ENCODE data around the gene SNTG2. TPM values are rescaled to one million over a fixed set of nuclear protein-coding genes. Genes with fewer than 3 reads are reported as not detected.
"Not testable (repeated sequence)": the region's sequence is repeated elsewhere in the genome, so short reads cannot be mapped to it uniquely, and the experiment has no call there.

SNTG2 gene
- total and polyA plus RNA-seq, 4 donors = 4.5 to 7.0 TPM; not detected in 2

GRCh38 chr2:1209761-1210160 lies 259.1 kb downstream of the SNTG2 start:
- intact Hi-C loops (cut with DNase I) = no loop called here
- H3K27me3 ChIP-seq (ENCODE audit: control insufficient read depth in 1 of 2, insufficient read depth in 2 of 2, low read length in 1 of 2) = peaks cover 0 to 1% of the 10 kb centered on the region in 2 donors
- no peaks in the 10 kb centered on the region for H3K4me1 ChIP-seq (ENCODE audit: control insufficient read depth in 1 of 2, insufficient read depth in 2 of 2, low read length in 2 of 2)
- no peak for ATAC-seq (ENCODE audit: low FRiP score)
- DNase-seq = no peak
- H3K36me3 ChIP-seq (ENCODE audit: control insufficient read depth in 1 of 2, insufficient read depth in 2 of 2, low read length in 1 of 2) = no peaks in the 10 kb centered on the region
- no peak overlapping the region for H3K27ac ChIP-seq (ENCODE audit: low read depth in 1 of 2, low read length in 2 of 2)
- H3K9me3 ChIP-seq (ENCODE audit: control insufficient read depth, low read length) = peaks cover 2% of the 10 kb centered on the region
- no peak overlapping the region for H3K4me3 ChIP-seq (ENCODE audit: low read length in 2 of 2)
- 87 to 89% methylated on average over 3 of the region's 3 CpGs for WGBS, 2 donors

GRCh38 chr2:1210352-1210751 lies 259.7 kb downstream of the SNTG2 start:
- Histone ChIP-seq H3K27ac (ENCODE audit: low read depth in 1 of 2, low read length in 2 of 2) (no peak overlapping the region), H3K9me3 (ENCODE audit: control insufficient read depth, low read length) (peaks cover 2% of the 10 kb centered on the region), H3K4me3 (ENCODE audit: low read length in 2 of 2) (no peak overlapping the region), H3K27me3 (ENCODE audit: control insufficient read depth in 1 of 2, insufficient read depth in 2 of 2, low read length in 1 of 2) (peaks cover 0 to 1% of the 10 kb centered on the region in 2 donors), H3K36me3 (ENCODE audit: control insufficient read depth in 1 of 2, insufficient read depth in 2 of 2, low read length in 1 of 2) (no peaks in the 10 kb centered on the region), H3K4me1 (ENCODE audit: control insufficient read depth in 1 of 2, insufficient read depth in 2 of 2, low read length in 2 of 2) (no peaks in the 10 kb centered on the region)
- DNase-seq = no peak
- intact Hi-C loops (cut with DNase I) = no loop called here
- 81 to 88% methylated on average over 3 of the region's 3 CpGs for WGBS, 2 donors
- ATAC-seq (ENCODE audit: low FRiP score) = no peak

GRCh38 chr2:1219901-1220573 lies 269.4 kb downstream of the SNTG2 start:
- intact Hi-C loops (cut with DNase I) = no loop called here
- peak; percentile 22 for ATAC-seq (ENCODE audit: low FRiP score)
- DNase-seq = no peak
- Histone ChIP-seq H3K4me1 (ENCODE audit: control insufficient read depth in 1 of 2, insufficient read depth in 2 of 2, low read length in 2 of 2) (no peaks in the 10 kb centered on the region), H3K9me3 (ENCODE audit: control insufficient read depth, low read length) (no peaks in the 10 kb centered on the region), H3K27ac (ENCODE audit: low read depth in 1 of 2, low read length in 2 of 2) (no peak overlapping the region), H3K27me3 (ENCODE audit: control insufficient read depth in 1 of 2, insufficient read depth in 2 of 2, low read length in 1 of 2) (no peaks in the 10 kb centered on the region), H3K36me3 (ENCODE audit: control insufficient read depth in 1 of 2, insufficient read depth in 2 of 2, low read length in 1 of 2) (no peaks in the 10 kb centered on the region), H3K4me3 (ENCODE audit: low read length in 2 of 2) (no peak overlapping the region)
- WGBS, 2 donors = 36 to 39% methylated on average over 13 of the region's 13 CpGs

GRCh38 chr2:1222056-1222455 lies 271.4 kb downstream of the SNTG2 start:
- DNase-seq (no peak), ATAC-seq (ENCODE audit: low FRiP score) (no peak)
- Histone ChIP-seq H3K27ac (ENCODE audit: low read depth in 1 of 2, low read length in 2 of 2) (no peak overlapping the region), H3K36me3 (ENCODE audit: control insufficient read depth in 1 of 2, insufficient read depth in 2 of 2, low read length in 1 of 2) (no peaks in the 10 kb centered on the region), H3K4me1 (ENCODE audit: control insufficient read depth in 1 of 2, insufficient read depth in 2 of 2, low read length in 2 of 2) (no peaks in the 10 kb centered on the region), H3K9me3 (ENCODE audit: control insufficient read depth, low read length) (no peaks in the 10 kb centered on the region), H3K4me3 (ENCODE audit: low read length in 2 of 2) (no peak overlapping the region), H3K27me3 (ENCODE audit: control insufficient read depth in 1 of 2, insufficient read depth in 2 of 2, low read length in 1 of 2) (no peaks in the 10 kb centered on the region)
- 81 to 83% methylated on average over 6 of the region's 6 CpGs for WGBS, 2 donors
- intact Hi-C loops (cut with DNase I) = no loop called here

- H3K27ac ChIP-seq (ENCODE audit: low read depth in 1 of 2, low read length in 2 of 2) = no peak overlapping the region
- WGBS, 2 donors = 91 to 93% methylated on average over 11 of the region's 11 CpGs
- no peaks in the 10 kb centered on the region for H3K4me1 ChIP-seq (ENCODE audit: control insufficient read depth in 1 of 2, insufficient read depth in 2 of 2, low read length in 2 of 2)
- H3K36me3 ChIP-seq (ENCODE audit: control insufficient read depth in 1 of 2, insufficient read depth in 2 of 2, low read length in 1 of 2) = no peaks in the 10 kb centered on the region
- ATAC-seq (ENCODE audit: low FRiP score) (peak; percentile 29), DNase-seq (no peak)
- H3K9me3 ChIP-seq (ENCODE audit: control insufficient read depth, low read length) = no peaks in the 10 kb centered on the region
- H3K27me3 ChIP-seq (ENCODE audit: control insufficient read depth in 1 of 2, insufficient read depth in 2 of 2, low read length in 1 of 2) = no peaks in the 10 kb centered on the region
- no peak overlapping the region for H3K4me3 ChIP-seq (ENCODE audit: low read length in 2 of 2)
- intact Hi-C loops (cut with DNase I) = no loop called here
Observed at GRCh38 chr2:1223791-1224190, 273.1 kb downstream of the SNTG2 start.

- no peaks in the 10 kb centered on the region for H3K36me3 ChIP-seq (ENCODE audit: control insufficient read depth in 1 of 2, insufficient read depth in 2 of 2, low read length in 1 of 2)
- intact Hi-C loops (cut with DNase I) = no loop called here
- WGBS, 2 donors = 76 to 77% methylated on average over 3 of the region's 3 CpGs
- no peaks in the 10 kb centered on the region for H3K27me3 ChIP-seq (ENCODE audit: control insufficient read depth in 1 of 2, insufficient read depth in 2 of 2, low read length in 1 of 2)
- no peaks in the 10 kb centered on the region for H3K9me3 ChIP-seq (ENCODE audit: control insufficient read depth, low read length)
- no peak for ATAC-seq (ENCODE audit: low FRiP score)
- DNase-seq = no peak
- H3K4me3 ChIP-seq (ENCODE audit: low read length in 2 of 2) = no peak overlapping the region
- no peak overlapping the region for H3K27ac ChIP-seq (ENCODE audit: low read depth in 1 of 2, low read length in 2 of 2)
- no peaks in the 10 kb centered on the region for H3K4me1 ChIP-seq (ENCODE audit: control insufficient read depth in 1 of 2, insufficient read depth in 2 of 2, low read length in 2 of 2)
Observed at GRCh38 chr2:1224901-1225300, 274.3 kb downstream of the SNTG2 start.

GRCh38 chr2:1226766-1227165 lies 276.1 kb downstream of the SNTG2 start:
- Histone ChIP-seq H3K27ac (ENCODE audit: low read depth in 1 of 2, low read length in 2 of 2) (no peak overlapping the region), H3K9me3 (ENCODE audit: control insufficient read depth, low read length) (no peaks in the 10 kb centered on the region), H3K36me3 (ENCODE audit: control insufficient read depth in 1 of 2, insufficient read depth in 2 of 2, low read length in 1 of 2) (no peaks in the 10 kb centered on the region), H3K27me3 (ENCODE audit: control insufficient read depth in 1 of 2, insufficient read depth in 2 of 2, low read length in 1 of 2) (no peaks in the 10 kb centered on the region), H3K4me3 (ENCODE audit: low read length in 2 of 2) (no peak overlapping the region), H3K4me1 (ENCODE audit: control insufficient read depth in 1 of 2, insufficient read depth in 2 of 2, low read length in 2 of 2) (no peaks in the 10 kb centered on the region)
- intact Hi-C loops (cut with DNase I) = no loop called here
- DNase-seq = no peak
- ATAC-seq (ENCODE audit: low FRiP score) = no peak
- WGBS, 2 donors = 94 to 95% methylated on average over 3 of the region's 3 CpGs

GRCh38 chr2:1227274-1227900 lies 276.7 kb downstream of the SNTG2 start:
- no peak overlapping the region for H3K27ac ChIP-seq (ENCODE audit: low read depth in 1 of 2, low read length in 2 of 2)

GRCh38 chr2:1229596-1229995 lies 278.9 kb downstream of the SNTG2 start:
- H3K4me1 ChIP-seq (ENCODE audit: control insufficient read depth in 1 of 2, insufficient read depth in 2 of 2, low read length in 2 of 2); DNase-seq; intact Hi-C loops (cut with DNase I); H3K36me3 ChIP-seq (ENCODE audit: control insufficient read depth in 1 of 2, insufficient read depth in 2 of 2, low read length in 1 of 2); H3K9me3 ChIP-seq (ENCODE audit: control insufficient read depth, low read length); H3K4me3 ChIP-seq (ENCODE audit: low read length in 2 of 2); H3K27ac ChIP-seq (ENCODE audit: low read depth in 1 of 2, low read length in 2 of 2); H3K27me3 ChIP-seq (ENCODE audit: control insufficient read depth in 1 of 2, insufficient read depth in 2 of 2, low read length in 1 of 2); ATAC-seq (ENCODE audit: low FRiP score): not testable (repeated sequence)
- WGBS, 2 donors = 97 to 98% methylated on average over 26 to 30 of the region's 30 CpGs

More at GRCh38 chr2:1227274-1227900, 276.7 kb downstream of the SNTG2 start:
- Histone ChIP-seq H3K9me3 (ENCODE audit: control insufficient read depth, low read length) (no peaks in the 10 kb centered on the region), H3K4me1 (ENCODE audit: control insufficient read depth in 1 of 2, insufficient read depth in 2 of 2, low read length in 2 of 2) (no peaks in the 10 kb centered on the region), H3K4me3 (ENCODE audit: low read length in 2 of 2) (no peak overlapping the region), H3K27me3 (ENCODE audit: control insufficient read depth in 1 of 2, insufficient read depth in 2 of 2, low read length in 1 of 2) (no peaks in the 10 kb centered on the region), H3K36me3 (ENCODE audit: control insufficient read depth in 1 of 2, insufficient read depth in 2 of 2, low read length in 1 of 2) (no peaks in the 10 kb centered on the region)
- DNase-seq = no peak
- WGBS, 2 donors = 85 to 86% methylated on average over 19 of the region's 19 CpGs
- intact Hi-C loops (cut with DNase I) = no loop called here
- no peak for ATAC-seq (ENCODE audit: low FRiP score)
